ENCODE results near the gene NCKAP5L. TPM values are rescaled to one million over a fixed set of nuclear protein-coding genes. Genes with fewer than 3 reads are reported as not detected.

NCKAP5L gene
- total RNA-seq, 2 donors from 2014 or later: 10.1 to 13.2 TPM

DNA sequence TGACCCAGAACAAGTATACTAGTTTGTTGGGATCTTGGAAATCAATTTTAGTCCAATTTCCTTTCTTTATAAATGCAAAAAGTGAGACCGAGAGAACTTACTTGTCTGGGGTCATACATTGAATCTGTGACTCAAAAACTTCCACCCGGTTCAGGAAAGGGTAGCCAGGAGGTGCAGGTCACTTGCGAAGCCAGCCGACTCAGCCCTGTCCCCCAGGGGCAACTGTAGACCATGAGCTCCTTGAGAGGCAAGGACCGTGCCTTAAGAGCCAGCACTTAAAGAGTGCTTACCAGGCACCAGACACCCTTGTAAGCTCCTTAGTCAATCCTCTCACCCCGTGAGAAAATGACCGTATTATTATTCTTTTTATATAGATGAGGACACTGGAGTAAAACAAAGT, 15.2 kb upstream of the NCKAP5L start:
- TF ChIP-seq, protein P1, sequence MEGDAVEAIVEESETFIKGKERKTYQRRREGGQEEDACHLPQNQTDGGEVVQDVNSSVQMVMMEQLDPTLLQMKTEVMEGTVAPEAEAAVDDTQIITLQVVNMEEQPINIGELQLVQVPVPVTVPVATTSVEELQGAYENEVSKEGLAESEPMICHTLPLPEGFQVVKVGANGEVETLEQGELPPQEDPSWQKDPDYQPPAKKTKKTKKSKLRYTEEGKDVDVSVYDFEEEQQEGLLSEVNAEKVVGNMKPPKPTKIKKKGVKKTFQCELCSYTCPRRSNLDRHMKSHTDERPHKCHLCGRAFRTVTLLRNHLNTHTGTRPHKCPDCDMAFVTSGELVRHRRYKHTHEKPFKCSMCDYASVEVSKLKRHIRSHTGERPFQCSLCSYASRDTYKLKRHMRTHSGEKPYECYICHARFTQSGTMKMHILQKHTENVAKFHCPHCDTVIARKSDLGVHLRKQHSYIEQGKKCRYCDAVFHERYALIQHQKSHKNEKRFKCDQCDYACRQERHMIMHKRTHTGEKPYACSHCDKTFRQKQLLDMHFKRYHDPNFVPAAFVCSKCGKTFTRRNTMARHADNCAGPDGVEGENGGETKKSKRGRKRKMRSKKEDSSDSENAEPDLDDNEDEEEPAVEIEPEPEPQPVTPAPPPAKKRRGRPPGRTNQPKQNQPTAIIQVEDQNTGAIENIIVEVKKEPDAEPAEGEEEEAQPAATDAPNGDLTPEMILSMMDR (IDR thresholded peaks at IDR 0.05): no peak
- no peak for TF ChIP-seq POLR2A (IDR thresholded peaks at IDR 0.05)
- WGBS, 2 donors: 78 to 90% methylated on average over 7 of the region's 7 CpGs
- intact Hi-C loops (cut with DNase I): no loop called here
- DNase-seq: no peak
- peak overlapping the region; percentile 84 to 91 (median 88) for H3K27ac ChIP-seq
- no peaks in the 10 kb centered on the region for H3K27me3 ChIP-seq
- peaks cover 15% of the 10 kb centered on the region for H3K4me1 ChIP-seq
- H3K36me3 ChIP-seq (replicated peaks in 1 of 2; ENCODE audit: insufficient read depth in 1 of 2, low read depth in 2 of 2): no peaks in the 10 kb centered on the region
- H3K9me3 ChIP-seq: no peaks in the 10 kb centered on the region
- peak overlapping the region; percentile 50 to 82 for H3K4me3 ChIP-seq
- no peak for ATAC-seq

DNA sequence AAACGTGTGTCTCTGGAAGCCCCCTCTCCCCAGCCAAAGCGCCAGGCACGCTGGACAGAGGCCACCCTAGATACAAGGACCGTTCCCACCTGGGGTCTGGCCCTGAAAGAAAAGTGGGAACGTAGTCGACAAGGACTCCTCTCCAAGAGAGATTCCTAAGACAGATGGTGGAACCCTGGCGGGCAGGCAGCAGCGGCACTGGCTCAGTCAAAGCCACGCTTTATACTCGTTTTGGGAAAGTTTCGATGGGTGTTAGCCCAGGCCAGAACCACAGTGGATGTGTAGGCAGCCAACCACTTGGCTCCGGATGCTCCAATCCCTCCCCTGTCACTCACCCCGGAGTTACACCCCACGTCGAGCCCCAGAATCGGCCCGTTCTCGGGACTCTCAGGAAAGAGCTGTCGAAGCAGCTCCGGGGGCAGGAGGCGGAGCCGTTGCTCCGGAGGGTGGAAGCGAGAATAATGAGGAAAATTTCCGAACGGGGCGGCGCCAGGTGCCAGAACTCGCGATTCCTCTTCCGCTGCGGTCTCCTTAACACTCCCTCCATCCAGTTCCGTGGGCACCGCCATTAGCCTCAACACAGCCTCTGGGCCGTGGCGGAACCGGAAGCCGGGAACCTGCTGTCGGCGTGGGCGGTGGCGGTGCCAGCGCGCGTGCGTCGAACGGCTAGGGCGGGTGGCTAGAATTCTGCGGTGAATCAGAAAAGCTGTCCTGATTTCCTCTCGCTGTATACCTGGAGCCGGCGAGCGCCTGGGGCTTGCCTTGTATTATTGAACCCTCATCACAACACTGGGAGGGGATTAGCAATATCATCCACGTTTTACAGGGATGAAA, 14.5 kb upstream of the NCKAP5L start, which contains the start of gene BCDIN3D:
BCDIN3D (minus strand) TSS at position 588 of the 834 bp plus-strand sequence; CDS start at position 569, 19 bp downstream.
- TF ChIP-seq, protein P1 (IDR thresholded peaks at IDR 0.05): no peak
- TF ChIP-seq POLR2A (IDR thresholded peaks at IDR 0.05): peak; percentile 74 to 92 (median 88)
- peak; percentile 97 for ATAC-seq
- intact Hi-C loops (cut with DNase I): no loop called here

GRCh38 chr12:49838973-49839633, 10.9 kb upstream of the NCKAP5L start:
- no peak for ATAC-seq

More for the DNA sequence above, 14.5 kb upstream of the NCKAP5L start, which contains the start of gene BCDIN3D:
- 1 to 2% methylated on average over 19 to 55 of the region's 55 CpGs for WGBS, 2 donors
- Histone ChIP-seq H3K36me3 (replicated peaks in 1 of 2; ENCODE audit: insufficient read depth in 1 of 2, low read depth in 2 of 2) (no peaks in the 10 kb centered on the region), H3K4me1 (peaks cover 15% of the 10 kb centered on the region), H3K9me3 (no peaks in the 10 kb centered on the region), H3K4me3 (peak within 1 kb of the TSS; percentile 50 to 82), H3K27ac (peak within 1 kb of the TSS; percentile 84 to 91 (median 88)), H3K27me3 (no peaks in the 10 kb centered on the region)
- peak; percentile 91 to 94 (median 94) for DNase-seq

GRCh38 chr12:49832836-49833421, 4.7 kb upstream of the NCKAP5L start:
- 60 to 75% methylated on average over 5 of the region's 5 CpGs for WGBS, 2 donors

More at GRCh38 chr12:49838973-49839633, 10.9 kb upstream of the NCKAP5L start:
- peak in 2 of 4 donors; percentile 35 to 36 for DNase-seq
- no peak overlapping the region for H3K4me3 ChIP-seq
- WGBS, 2 donors: 40 to 45% methylated on average over 3 of the region's 3 CpGs
- H3K27me3 ChIP-seq: no peaks in the 10 kb centered on the region
- peaks cover 15% of the 10 kb centered on the region for H3K4me1 ChIP-seq
- intact Hi-C loops (cut with DNase I): no loop called here
- H3K9me3 ChIP-seq: no peaks in the 10 kb centered on the region
- no peak for TF ChIP-seq POLR2A (IDR thresholded peaks at IDR 0.05)
- TF ChIP-seq, protein P1 (IDR thresholded peaks at IDR 0.05): peak; percentile 25 to 62 (median 54)
- no peak overlapping the region for H3K27ac ChIP-seq
- H3K36me3 ChIP-seq (replicated peaks in 1 of 2; ENCODE audit: insufficient read depth in 1 of 2, low read depth in 2 of 2): no peaks in the 10 kb centered on the region

More at GRCh38 chr12:49832836-49833421, 4.7 kb upstream of the NCKAP5L start:
- ATAC-seq: no peak
- Histone ChIP-seq H3K4me3 (no peak overlapping the region), H3K27me3 (no peaks in the 10 kb centered on the region), H3K36me3 (replicated peaks in 1 of 2; ENCODE audit: insufficient read depth in 1 of 2, low read depth in 2 of 2) (no peaks in the 10 kb centered on the region), H3K4me1 (peaks cover 8% of the 10 kb centered on the region), H3K27ac (no peak overlapping the region), H3K9me3 (no peaks in the 10 kb centered on the region)
- no peak for DNase-seq
- TF ChIP-seq POLR2A (IDR thresholded peaks at IDR 0.05): no peak
- TF ChIP-seq, protein P1 (IDR thresholded peaks at IDR 0.05): no peak
- intact Hi-C loops (cut with DNase I): no loop called here

Measured in body of pancreas (tissue), 4 donors.